HG03457 (cell line): Measurements from ENCODE around the gene C1orf53.
A peak's percentile ranks its signal among the peaks of the same experiment; 100 is the strongest.
"Not testable (repeated sequence)": the region's sequence is repeated elsewhere in the genome, so short reads cannot be mapped to it uniquely, and the experiment has no call there.

Experiments
- ATAC-seq: cut with Tn5 transposase; IDR thresholded peaks from one replicate; pipeline ENCODE4 v1.9.1; 2021; ENCODE audit warnings: moderate number of reproducible peaks; ENCODE audit not compliant: unreplicated experiment

Gene C1orf53

DNA sequence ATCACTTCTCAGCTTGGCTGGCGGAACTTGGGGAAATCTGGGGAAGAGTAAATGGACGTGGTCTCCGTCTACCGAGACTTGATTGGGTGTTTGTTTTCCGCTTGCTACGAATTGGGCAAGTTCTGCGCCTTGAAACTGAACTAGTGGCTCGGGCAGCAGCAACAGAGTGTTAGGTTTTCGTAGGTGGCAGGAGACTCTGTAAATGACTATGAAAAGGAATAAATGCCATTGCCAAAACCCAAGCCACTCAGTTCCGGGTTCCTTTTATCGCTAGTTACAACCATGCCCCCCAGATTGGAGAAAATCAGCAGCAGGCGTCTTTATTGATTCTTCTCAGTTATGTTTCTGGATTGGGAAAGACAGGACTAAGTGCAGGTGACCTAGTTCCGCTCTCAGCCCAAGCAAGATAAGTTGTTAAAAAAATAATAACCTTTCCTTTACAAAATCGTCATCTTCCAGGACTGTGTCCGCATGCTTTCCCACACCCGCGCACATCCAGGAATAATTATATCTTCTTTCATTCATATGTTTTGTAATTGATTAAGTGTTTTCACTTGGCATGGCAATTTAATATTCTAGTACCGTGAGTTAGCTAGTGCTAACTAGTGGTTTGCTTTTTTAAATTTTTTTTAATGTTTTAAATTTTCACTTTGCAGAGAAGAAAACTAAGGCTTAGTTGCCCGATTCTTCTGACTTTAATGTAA, 18.1 kb downstream of the C1orf53 start:
- no peak for ATAC-seq

DNA sequence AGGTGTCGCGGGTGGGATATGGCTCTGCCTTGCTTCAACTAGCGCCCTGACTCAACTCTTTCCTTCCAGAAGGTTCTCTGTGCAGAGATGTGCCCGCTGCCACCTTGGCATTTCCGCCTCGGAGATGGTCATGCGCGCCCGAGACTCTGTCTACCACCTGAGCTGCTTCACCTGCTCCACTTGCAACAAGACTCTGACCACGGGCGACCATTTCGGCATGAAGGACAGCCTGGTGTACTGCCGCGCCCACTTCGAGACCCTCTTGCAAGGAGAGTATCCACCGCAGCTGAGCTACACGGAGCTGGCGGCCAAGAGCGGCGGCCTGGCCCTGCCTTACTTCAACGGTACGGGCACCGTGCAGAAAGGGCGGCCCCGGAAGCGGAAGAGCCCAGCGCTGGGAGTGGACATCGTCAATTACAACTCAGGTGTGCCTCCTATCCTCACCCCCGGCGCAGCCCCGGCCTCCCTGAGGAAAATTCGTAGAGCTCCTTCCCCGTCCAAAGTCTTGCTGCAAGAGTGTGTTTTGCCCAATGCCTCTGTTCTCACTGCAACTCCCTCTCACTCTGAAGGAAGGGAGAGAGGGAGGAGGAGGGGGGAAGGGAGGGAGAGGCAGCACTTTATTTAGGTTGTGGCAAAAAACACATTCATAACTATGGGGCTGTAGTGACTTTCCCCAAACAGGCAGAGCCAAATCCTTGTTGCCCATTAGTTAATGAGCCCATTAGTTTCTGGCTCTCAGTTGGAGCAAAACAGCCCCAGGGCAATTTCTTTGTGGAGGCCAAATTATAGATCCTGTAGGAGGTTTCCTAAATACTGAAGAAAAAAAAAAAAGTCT, 19.0 kb downstream of the C1orf53 start:
- ATAC-seq, result no peak

- no peak for ATAC-seq
Observed at GRCh38 chr1:197922070-197922390, 19.6 kb downstream of the C1orf53 start.

DNA sequence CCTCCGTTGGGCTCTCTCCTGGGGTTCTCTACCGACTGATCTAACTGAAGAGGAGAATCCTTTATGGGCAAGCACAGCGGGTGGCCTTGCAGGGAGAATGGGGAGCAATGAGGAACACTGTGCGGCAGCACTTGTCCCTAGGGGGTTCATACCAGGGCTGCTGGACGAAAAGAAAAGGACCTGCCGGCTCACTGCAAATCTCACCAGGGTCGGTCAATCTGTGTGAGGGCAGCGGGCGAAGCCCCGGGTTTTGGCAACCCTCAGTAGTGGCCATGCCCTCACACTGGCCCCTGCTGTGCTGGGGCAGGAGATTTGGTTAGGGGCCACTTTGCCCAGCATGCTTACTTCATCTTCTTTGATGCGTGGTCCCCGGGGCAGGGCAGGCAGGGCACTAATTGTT, 20.6 kb downstream of the C1orf53 start:
- ATAC-seq, result no peak

- ATAC-seq, result peak; percentile 67
Observed at GRCh38 chr1:197924516-197925123, 22.2 kb downstream of the C1orf53 start.

- ATAC-seq, result no peak
Observed at GRCh38 chr1:197927908-197928665, 25.7 kb downstream of the C1orf53 start.

DNA sequence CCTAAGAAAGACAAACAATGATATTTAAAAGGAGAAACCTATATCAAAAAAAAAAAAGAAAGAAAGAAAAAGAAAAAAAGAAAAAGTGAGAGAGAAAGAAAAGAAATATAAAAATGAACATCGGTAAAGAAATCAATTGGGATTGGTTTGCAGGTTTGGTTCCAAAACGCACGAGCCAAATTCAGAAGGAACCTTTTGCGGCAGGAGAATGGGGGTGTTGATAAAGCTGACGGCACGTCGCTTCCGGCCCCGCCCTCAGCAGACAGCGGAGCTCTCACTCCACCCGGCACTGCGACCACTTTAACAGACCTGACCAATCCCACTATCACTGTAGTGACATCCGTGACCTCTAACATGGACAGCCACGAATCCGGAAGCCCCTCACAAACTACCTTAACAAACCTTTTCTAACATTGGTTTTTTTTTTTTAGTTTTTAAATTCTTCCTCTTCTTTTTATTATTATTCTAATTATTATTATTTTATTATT, 26.5 kb downstream of the C1orf53 start:
- no peak for ATAC-seq

GRCh38 chr1:197933016-197933415, 30.6 kb downstream of the C1orf53 start:
- no peak for ATAC-seq

DNA sequence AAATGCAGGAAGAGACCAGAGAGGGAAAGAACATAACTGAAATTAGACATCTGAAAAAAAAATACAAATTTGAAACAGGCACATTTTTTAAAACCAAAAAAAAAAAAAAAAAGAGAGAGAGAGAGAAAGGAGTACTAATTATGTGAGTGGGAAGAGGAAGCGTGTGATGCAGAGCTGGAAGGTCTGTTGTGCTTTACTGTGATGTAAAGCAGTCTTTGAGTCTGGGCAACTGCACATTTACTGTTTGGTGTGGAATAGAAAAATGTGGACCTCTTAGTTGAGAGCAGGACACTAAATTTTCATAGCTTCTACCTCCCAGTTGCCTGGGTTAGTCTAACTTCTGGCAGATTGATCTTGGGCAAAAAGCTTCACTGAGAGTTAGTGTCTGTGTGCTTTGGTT, 31.2 kb downstream of the C1orf53 start:
- ATAC-seq, result no peak

- no peak for ATAC-seq
Observed at GRCh38 chr1:197937381-197937780, 35.0 kb downstream of the C1orf53 start.

DNA sequence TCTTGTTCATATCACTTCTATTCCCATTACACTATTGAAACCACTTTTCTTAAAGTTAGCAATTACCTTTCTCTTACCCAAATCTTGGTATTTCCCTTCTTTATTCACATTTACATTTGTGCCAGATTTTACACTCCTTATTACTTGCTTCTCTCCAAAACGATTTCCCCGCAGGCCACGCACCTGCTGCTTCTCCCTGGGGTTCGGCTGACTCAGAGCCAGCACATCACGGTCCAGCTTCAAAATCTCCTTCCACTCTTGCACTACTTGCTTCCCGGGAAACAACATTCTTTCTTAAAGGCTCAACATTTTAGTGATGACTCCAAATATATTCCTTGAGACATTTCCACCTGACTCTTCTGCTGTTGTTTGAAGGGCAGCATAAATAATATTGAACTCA, 35.5 kb downstream of the C1orf53 start:
- no peak for ATAC-seq

DNA sequence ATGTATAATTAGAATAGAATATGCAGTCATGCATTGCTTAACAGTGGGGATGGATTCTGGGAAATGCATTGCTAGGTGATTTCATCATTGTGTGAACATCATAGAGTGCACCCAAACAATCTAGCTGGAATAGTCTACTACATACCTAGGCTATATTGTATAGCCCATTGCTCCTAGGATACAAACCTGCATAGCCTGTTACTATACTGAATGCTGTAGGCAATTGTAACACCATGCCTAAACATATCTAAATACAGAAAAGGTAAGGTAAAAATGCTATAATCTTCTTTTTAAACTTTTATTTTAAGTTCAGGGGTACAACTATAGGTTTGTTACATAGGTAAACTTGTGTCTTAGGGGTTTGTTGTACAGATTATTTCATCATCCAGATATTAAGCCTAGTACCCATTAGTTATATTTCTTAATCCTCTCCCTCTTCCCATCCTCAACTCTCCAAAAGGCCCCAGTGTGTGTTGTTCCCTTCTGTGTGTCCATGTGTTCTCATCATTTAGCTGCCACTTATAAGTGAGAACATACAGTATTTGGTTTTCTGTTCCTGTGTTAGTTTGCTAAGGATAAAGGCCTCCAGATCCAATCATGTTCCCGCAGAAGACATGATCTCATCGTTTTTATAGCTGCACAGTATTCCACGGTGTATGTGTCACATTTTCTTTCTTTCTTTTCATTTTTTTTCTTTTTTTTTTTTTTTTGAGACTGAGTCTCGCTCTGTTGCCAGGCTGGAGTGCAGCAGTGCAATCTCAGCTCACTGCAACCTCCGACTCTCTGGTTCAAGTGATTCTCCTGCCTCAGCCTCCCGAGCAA, 36.9 kb downstream of the C1orf53 start:
- ATAC-seq, result not testable (repeated sequence)

- no peak for ATAC-seq
Observed at GRCh38 chr1:197942042-197942441, 39.6 kb downstream of the C1orf53 start.

- no peak for ATAC-seq
Observed at GRCh38 chr1:197944485-197944884, 42.1 kb downstream of the C1orf53 start.

DNA sequence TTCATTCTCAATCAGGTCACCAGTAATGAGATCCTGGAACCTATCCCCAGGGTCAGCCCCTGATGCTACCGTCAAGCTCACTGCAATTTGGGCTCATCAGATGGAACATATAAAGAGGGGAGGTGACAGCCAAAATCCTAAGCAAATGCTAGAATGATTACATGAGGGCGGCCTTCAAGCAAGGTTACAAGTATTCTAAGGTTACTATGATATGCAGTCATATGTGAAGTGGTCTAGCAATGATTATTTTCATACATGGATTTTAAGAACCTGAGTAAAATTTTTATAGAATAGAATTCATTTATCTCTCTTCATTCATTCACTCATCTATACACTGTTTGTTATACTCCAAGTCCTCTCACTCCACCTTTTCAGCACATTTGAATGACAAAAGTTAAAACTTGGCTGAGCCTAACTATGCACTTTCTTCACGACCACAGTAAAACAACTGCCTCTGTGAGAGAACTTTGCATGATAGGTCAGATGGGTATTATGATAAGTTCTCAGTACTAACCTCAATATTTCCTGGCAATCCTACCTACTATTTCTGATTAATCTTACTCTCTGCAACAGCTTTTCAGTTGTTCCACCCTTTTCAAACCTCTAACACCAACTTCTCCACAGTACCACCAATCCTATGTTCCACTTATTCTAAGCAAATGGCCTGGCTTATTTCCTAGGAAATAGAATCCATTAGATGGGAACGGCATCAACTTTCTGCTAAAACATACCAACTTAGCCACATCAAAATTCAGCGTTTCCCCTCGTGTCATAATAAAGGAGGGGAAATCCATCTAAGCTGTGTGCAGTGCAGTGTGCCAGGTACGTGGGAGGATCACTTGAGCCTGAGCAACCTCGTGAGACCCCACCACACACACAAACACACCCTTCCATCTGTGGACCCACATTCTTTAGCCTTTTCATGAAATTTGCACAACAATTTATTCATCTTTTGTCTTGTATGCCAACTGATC, 46.8 kb downstream of the C1orf53 start:
- ATAC-seq, result no peak

- no peak for ATAC-seq
Observed at GRCh38 chr1:197951089-197951488, 48.7 kb downstream of the C1orf53 start.

GRCh38 chr1:197951617-197952175, 49.3 kb downstream of the C1orf53 start:
- no peak for ATAC-seq

DNA sequence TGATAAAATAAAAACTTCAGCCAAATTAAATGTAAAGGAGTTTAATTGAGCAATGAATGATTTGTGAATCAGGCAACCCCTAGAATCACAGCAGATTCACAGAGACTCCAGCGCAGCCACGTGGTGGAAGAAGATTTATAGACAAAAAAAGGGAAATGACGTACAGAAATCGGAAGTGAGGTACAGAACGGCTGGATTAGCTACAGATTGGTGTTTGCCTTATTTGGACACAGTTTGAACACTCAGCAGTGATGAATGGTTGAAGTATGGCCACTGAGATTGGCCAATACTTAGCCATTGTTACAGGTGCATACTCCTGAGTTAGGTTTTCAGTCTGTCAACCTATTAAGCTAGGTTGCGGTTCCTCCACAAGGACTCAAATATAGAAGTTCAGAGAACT, 51.0 kb downstream of the C1orf53 start:
- not testable (repeated sequence) for ATAC-seq
